NCI-H2227 (cell line): ENCODE measurements around the gene HOXA11.

ENCODE experiments used
- DNase-seq: peaks from one replicate; lab custom pipeline; 2025; ENCODE audit not compliant: unreplicated experiment; lab: John Stamatoyannopoulos, UW

HOXA11 gene

DNA sequence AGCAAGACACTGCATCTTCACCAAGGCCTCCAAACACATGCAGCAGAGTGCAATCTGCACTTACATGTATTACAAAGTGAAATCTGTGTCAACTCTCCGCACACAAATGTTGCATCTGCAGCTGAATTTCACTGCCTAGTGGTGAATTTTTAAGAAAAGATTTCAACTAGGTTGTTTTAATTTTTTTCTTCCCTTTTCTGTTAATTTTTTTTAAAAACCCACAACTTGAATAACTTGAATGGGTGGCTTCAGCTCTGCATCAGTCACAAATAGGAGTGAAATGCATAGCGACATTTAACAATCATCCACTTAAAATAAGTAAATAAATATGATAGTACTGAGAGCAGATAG, 8.9 kb upstream of the HOXA11 start:
- no peak for DNase-seq

DNA sequence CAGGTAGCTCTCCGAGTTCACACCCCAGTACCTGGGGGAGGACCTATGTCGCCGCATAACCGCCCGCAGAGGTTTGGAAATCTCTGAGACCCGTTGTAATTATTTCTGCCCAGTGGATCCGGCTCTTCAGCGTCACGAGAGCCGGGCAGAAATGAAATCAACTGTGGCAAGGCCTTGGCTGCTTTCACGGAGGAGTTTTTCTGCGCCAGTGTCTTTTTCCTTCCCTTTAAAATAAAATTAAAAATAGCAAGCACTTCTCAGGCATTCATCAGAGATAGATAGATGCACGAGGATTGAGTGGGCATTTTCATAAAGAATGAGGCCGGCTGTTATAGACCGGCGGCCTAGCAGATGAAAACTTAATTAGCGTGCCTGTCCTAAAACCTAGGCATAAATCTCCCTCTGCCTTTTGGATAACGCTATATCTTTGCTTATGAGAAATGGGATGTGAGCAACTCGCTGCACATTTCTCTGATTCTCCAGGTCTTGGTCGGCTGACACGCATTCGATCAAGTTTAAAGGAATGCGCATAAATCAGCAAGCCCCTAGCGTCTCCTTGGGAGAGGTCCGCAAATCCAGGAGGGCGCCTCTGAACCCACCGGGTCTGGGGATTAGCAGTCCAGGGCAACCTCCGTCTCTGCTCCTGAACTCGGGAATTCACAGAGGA, 8.4 kb upstream of the HOXA11 start:
- DNase-seq: no peak

DNA sequence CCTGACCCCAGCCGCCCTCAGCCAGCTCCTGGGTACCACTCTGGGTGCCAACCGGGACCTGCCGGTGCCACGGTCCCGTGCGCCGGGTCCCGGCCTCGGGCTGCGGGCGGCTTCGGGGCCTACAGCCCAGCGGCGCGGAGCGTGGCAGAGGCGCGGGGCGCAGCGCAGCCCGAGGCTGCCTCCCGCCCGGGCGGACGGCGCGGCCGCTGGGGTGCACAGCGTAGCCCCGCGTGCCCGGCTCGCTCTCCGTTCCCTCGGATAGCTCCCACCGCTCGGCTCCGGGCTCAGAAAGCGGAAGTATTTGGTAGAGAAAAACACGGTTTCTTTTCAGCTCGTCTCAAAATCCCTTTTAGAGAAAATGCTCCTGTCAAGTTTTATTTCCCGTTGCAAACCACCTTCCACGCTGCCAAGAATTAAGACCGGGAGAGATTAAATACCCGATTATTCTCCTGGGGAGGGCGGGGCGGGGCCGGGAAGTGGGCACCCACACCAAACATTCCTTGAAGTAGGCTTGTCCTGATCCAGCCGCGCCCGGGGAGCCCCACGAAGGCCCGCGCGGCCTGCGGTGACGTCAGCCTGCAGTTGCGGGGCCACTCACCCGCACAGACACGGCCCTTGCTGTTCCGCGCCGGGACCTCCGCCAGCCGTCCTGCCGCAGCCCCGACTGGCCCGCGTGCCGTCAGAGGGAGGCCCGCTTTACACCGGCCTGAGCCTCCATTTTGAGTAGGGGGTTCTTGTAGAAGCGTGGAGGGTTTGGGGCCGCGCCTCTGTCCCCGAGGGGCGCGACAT, 7.7 kb upstream of the HOXA11 start:
- DNase-seq: no peak

DNA sequence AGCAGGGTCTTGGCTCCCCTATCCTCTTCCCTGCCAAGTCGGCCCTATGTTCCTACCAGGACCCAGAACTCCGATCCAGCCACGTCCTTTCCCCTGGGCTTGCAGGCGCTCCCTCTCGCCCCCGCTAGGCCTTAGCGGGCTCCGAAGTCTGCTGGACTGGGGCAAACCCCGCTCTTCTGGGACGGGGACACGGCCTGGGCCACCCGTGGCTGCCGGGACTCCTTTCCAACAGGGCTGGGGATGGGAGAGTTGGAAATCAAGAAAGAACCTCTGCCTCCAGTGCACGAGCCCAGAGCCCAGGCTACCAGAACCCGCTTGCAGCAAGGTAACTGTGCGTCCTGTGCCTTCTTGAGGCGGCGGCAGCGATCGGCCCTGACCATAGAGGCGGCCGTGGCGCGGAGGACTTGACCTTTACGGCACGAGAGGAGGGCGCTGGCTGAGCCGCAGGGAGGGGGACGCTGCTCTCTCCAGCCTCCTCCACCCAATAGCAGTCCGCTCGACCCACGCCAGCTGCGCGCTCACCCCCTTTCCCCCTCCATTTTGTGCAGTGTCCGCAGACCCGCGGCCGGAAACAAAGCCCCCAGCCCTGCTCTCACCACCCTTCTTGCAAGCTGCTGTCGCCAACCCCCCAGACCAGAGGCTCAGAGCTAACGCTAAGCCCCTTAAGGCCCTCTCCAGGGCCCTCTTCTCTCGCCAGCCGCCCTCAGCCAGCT, 7.0 kb upstream of the HOXA11 start:
- no peak for DNase-seq

DNA sequence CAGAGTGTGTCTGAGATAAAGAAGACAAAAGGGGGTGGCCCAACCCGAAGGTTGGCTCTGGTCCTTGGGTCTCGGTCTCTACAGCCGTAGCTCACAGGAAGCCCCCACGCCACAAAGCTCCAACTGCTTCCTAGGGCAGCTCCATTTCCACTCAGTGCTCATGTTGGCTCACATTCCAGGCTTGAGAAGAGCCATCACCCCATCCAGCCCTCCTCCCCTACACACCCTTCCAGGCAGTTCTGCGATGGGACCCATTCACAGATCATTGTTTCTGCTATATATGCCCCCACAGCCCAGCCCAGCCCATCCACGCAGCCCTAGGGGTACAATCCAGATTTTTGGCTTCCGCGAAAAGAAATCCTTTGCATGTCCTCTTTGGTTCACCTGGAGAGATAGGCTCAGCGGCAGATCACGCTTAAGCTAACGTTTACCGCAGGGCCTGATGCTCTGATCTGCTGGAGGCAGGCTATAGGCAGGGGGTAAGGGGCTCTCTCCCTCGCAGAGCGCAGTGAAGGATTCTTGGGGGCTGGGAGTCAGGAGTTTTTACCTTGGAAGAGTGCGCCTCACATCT, 6.2 kb upstream of the HOXA11 start:
- DNase-seq: no peak

DNA sequence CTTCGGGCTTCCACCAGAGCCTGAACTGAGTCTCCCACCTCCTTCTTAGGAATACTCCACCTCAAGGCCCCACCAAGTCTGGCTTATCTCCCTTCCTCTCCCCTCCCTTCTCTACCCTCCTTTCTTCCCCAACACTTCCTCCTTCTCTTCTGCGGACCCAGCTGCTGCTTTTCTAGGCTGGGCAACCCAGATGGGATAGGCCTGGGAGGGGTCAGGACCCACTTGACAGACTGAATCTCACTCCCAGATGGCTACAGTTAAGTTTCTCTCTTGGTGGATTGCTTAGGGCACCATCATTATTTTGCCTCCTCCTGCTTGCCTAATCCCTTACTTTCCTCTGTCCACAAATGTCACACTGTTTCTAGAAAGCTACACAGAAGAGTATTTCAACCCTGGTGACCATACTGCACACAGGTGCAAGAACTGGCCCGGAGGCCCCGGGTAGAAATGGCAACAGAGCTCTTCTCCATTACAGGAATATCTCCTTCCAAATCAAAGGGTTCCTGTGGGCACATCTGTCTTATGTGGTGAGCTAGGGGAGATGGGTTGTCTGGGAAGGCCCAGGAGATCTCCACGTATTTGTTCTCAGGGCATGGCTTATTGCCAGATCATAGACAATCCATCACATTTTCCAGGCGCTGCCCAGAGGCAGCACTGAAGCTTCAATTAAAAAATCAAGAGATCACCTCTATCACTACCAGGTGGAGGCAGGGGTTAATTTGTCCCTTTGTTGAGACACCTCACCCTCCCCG, 5.1 kb upstream of the HOXA11 start:
- DNase-seq: no peak

DNA sequence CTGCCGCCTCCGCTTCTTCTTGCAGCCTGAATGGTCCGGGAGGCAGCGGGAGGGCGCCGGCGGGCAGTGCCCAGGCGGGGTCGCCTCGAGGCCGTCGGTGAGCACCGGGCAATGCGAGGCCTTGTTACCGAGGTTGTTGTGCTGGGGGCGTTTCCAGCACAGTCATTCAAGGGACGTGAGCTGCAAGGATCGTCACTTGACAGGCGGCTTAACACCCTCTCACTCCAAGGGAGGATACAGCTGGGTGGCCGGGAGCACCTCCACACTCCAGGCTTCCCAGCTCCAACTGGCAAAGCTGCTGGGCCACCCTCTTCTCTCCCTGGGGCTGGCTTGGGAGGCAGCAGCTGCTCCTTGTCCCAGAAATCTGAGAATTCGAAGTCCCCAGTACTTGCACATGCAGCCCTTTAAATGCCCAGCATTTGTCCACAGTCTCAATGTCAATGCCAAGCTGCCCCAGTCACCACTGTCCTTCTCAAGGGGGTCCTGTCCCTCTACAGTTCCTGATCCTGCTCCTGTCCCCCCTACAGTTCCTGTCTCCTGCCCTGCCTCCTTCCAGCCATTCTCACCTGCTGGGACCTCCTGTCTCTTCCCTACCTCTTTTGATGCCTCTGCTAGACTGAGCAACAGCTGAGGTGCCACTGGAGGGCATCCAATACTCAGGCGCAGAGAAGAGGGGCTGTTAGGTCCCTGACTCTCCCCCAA, 4.4 kb upstream of the HOXA11 start:
- no peak for DNase-seq

DNA sequence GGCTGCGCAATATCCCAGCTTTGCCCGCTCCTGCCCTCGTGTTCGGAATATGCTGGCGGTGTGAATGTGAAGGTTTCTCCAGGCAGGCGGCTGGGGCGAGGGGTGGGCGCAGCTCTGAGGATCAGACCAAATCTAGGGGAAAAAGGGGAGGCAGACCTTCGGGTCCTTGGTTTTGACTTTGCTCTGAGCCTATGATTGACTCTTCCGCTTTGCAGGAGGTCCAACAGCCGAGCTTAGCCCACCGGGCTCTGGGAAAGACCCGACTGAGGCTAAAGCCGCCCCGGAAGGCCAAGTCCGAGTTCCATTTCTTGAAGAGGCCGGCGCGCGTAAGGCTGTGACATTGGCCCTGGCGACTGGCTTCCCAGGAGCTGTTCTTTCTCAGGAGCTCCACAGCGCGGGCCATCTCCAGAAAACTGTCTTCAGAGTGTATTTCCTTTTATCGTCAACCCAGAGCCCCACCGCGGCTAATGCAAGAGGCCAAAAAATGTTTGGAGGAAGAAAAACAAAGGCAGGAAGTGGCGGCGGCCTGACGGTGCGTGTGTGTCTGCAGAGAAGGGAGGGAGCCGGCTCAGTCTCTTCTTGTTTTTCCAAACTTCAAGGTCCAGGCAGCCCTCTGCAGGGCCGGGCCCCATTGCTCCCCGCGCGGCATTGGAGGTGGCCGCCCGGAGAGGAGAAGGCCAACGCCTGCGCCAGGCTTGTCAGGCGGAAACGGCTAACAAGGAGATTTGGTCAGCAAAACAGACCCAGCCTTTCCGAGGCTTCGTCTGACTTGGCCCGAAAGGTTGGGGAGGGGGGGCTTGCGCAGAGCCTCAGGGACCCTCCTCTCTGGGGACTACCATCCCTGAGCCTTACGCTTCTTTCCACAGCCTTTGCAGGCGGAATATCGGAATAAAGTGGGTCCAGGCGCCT, 3.6 kb upstream of the HOXA11 start:
- no peak for DNase-seq

DNA sequence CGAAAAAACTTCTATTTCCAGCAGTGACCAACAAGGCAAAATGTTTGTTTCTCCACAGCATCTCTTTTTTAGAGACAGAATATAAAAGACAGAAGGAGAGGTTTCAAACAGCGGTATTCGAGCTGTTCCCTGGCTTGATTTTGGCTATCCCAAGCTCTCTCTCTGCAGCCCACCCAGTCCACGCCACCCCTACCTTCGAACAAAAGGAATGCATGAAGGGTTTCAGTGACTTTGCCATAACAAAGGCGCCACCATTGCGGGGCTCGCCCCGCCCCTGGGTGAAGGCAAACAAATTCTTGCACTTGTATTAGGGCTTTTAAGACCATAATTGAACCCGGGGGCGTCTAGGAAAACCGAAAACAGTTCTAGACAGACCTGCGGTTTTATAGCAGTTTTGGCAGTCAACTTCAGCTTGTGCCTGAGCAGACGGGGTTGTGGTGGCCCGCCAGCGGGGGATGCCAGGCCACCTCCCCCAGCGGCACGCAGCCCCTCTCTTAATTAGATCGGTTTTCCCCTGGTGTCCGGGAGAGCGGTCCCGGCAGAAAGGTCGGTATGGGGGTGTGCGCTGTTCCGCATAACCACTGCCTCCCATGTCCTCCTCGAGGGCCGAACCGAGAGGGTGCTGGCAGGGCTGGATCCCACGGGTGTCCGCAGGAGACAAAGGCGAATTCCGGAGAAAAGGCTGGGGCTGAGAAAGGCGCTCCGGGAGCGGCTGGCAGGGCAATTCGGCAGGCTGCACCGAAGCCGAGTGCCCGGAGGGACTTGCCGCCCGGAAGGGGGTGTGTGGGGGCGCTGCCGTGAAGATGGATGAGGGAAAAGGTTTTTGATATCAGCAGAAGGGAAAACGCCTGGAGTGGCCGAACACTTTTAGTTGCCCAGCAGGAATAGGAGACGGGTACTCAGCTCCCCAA, 2.7 kb upstream of the HOXA11 start:
- no peak for DNase-seq

DNA sequence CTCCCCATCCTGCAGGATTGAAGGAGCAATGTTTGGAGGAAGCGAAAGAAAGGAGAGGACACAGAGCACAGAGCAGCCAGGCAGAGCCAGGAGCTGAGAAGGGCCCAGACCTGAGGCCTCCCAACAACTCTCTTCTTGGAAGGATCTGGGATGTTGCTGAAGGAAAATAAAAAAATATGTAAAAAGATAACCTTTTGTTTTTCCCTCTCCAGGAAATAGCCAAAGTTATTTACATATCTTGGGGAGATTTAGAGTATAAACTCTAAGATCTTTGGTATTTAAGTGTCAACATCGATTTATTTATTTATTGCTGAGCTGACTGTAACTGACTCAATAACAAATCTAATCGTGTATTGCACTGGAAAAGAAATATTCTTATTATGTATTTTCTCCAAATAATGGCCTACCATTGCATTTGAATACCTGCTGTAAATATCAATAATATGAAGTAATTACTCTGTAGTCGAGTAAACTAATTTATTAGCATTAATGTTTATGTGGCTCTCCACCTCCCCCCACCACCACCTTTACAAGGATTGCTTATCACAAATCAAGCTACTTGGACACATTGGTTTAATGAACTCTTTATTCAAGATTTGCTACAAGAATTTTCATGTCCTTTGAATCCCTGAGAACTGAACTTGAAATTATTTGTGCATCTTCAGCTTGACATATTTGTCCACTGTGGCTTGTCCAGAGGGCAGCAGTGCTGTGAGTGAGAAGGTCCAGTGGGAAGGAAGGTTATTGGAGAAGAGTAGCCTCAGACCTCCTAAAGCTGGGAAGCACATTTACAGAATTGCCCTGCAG, 1.8 kb upstream of the HOXA11 start:
- DNase-seq: no peak

DNA sequence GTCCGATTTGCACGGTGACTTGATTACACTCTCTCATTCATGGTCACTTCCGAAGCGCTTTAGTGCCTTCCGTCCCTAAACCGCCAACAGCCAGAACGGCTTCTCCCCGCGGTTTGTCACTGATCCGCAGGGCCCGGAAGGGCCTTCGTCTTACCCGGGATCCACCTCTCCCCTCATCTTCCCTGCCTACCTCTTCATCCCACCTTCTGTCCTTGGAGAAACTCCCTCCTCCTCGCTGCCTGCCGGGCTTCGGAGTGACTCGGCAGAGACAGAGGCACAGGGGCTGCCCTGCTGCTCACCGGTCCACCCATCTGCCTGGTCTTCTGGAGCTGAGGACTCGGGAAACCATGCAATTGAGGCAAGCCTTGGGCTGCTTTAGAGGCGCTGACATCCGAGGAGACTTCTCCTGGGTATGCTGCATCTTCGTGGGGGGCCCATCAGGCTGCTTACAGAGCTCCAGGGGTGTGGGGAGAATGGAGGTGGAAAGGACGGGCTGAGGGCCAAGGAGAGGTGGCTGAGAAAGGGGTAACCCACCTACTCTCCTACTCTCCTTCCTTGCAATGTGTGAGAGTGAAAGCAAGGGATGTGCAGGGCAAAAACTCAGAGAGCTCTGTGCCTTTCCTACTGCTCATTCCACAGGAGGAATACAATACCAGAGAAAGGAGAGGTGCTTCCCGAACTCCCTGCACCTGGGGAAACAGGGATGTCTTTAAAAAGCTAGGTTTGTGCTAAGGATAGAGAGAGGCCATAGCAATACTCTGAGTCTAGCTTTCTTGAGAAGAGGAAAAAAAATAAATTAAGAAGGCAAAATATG, 1.0 kb upstream of the HOXA11 start:
- DNase-seq: no peak

DNA sequence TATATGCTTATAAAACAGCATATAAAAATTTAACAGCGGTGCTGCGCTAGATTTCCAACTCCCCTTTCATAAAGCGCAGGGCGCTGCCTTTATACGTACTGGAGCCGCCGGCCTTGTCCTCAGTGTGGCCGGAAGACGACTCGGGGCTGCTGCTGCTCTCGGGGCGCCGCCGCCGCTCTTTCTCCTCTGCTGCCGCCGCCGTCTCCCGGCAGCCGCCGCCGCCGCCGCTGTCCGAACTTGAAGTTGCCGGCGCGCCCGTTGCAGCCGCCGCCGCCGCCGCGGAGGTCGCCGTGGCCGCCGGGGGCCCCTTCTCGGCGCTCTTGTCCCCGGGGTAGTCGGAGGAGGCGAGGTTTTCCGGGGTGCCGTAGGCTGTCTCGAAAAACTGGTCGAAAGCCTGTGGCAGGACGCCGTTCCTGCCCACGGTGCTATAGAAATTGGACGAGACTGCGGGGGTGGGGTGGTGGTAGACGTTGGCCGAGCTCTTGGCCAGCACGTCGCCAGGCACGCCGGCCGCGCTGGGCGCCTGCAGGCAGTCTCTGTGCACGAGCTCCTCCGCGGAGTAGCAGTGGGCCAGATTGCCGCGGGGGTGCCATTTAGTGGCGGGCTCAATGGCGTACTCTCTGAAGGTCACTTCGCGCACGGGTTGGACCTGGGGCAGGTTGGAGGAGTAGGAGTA, 557 bp downstream of the HOXA11 start:
- peak; percentile 17 for DNase-seq

DNA sequence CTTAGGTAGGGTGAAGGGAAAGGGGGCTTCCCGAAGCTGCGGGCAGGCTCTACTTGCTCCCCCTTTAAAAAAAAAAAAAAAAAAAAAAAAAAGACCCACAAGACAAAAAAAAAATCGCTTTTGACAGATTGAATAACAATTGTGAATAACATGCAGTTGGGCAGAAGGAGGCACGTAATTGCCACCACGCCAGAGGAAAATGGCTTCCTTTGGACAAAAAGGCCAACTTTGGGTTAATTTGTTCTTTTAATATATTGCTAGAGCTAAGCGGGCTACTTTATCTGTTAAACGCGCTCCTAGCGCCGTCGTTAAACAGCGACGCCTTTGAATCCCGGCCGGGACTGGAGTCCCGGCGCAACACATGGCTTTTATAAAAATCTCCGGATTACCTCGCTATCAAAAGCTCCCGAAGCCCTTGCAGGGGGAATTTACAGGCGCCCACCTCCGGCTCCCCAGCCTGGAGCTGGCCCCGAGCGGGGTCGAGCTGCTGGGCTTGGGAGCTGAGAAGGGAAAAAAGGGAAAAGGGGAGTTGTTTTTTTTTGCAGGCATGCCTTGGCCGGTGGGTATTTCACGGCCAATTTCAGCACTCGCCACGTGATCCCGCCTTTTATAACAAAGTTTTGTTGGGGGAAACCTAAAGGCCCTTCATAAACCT, 1.2 kb downstream of the HOXA11 start:
- no peak for DNase-seq

DNA sequence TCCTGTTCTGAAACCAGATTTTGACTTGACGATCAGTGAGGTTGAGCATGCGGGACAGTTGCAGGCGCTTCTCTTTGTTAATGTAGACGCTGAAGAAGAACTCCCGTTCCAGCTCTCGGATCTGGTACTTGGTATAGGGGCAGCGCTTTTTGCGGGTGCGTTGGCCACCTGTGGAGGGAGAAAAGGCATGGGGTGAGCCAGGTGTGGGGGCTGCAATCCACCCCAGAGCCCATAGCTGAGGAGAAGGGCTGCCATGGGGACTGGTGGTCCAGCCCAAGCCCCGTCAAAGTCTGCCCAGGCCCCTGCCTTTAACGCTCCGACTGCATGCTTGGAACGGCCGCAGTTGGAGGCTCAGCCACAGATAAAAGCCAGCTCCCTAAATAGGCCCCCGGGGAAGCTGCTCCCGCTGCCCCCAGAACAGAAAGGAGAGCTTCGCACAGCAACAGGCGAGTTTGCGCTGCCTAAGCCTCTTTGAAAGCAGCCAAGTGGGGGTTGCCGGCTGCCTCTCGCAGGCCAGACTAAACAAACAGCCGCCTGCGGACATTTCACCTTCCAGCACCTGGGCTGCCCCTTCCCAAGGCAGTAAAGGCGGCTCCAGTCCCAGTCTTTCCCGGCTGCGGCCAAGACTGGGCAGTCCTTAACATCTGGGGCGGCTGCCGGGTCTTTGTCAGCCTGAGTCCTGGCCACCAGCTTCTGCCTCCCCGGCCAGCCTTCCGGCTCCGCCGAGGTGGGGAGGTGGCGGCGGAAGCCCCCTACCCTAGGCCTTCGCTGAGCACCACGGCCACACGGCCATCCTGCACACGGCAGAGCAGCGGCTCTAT, 2.0 kb downstream of the HOXA11 start:
- DNase-seq: no peak

DNA sequence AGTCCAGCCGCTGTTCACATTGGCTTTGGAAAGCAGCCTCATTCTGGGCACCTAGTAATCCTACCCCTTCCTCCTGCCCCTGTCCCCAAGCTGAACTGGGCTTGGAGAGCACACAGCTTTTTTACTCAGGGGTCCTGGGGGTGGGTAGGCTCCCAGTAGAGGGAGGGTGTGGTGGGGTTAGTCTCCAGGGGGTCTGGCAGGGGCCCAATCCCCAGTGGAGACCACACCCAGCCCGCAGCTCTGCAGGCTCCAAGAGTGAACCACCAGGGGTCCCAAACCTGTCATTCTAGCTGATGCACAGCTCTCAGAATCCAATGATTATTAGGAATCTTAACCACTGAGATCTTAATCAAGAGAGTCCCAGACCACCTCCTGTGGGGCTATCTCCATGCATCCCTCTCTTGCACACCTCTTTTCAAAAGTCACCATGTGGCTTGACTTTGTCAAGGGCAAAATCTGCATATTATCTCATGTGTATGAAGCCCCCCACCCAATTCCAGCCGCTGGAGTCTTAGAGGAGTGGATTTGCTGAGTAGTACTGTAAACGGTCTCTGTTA, 2.7 kb downstream of the HOXA11 start:
- no peak for DNase-seq
